ENCODE results near the gene PACRG.
"Not testable (repeated sequence)": the region's sequence is repeated elsewhere in the genome, so short reads cannot be mapped to it uniquely, and the experiment has no call there.

The PACRG gene

DNA sequence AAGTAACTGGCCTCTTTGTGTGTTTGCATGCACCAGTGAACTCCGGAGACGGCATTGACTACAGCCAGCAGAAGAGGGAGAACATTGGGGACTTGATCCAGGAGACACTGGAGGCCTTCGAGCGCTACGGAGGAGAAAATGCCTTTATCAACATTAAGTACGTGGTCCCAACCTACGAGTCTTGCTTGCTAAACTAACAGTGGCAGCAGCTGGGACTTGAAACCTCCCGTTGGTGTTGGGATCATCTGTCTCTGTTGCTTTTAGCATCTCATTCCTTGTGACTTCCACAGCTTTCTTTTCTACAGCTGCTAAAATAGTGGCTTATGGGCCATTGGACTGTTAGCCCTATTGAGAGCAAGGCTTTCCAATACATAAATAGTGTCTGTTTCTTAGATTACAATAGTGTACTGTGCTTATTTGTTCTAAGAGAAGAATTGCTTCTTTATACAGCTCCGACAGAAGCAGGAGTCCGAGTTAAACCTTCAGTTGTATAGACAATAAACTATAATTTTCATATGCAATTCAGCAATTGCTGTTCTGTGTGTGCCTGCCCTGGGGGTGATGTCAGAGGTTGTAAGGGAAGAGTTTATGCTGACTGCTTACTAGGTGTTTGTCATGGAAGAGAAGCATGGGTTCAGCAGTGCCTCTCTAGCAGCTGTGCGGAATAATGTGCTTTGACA lies 587.2 kb downstream of the PACRG start:
- DNase-seq (ENCODE audit: low read depth) = no peak

DNA sequence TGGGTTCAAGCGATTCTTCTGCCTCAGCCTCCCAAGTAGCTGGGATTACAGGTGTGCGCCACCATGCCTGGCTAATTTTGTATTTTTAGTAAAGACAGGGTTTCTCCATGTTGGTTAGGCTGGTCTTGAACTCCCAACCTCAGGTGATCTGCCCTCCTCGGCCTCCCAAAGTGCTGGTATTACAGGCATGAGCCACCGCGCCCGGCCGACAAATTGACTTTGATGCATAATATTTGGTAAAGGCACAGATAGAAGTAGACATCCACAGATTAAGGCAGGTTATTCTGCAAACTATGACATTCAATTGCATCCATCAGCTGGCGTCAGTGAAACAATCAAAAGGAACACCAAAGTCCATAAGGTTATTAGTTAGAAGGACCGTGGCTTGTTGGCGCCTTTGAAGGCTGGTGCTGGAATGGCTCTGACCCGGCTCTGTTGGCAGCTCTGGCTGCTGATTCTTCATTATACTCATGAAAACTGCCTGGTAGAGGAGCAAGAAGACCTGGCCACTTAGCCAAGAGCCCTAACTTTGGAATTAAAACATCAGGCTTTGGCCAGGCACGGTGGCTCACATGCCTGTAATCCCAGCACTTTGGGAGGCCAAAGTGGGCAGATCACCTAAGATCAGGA lies 589.2 kb downstream of the PACRG start:
- not testable (repeated sequence) for DNase-seq (ENCODE audit: low read depth)

DNA sequence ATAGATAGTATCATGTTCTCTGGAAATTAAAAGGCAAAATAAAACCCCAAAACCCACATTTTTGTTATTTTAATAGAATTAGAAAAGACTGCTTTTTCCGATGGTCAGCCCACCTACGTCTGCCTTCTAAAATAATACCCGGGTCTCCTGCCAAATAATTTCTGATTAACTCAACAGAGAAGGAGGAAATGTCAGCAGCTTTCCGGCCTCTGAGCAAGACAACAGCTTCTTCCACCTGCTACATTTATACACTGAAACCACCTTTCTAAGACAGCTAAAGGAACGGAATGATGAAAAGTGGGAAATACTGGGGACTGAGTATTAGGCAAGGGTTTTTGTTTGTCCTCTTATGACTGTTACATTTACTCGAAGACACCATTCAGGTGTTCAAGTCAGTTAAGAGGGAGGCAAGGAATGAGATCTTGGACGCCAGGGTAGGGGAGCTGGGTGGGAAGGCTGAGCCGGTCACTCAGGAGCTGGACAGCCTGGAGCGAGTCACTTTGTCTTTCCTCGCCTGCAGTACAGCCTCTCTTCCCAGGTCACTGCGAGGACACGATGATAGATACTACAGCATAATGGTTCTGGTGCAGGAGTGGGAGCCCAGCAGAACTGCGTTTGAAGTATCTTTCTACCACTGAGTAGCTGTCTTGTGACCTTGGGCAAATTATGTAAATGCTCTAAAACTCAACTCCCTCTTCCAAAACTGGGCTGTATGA lies 590.5 kb downstream of the PACRG start:
- no peak for DNase-seq (ENCODE audit: low read depth)

DNA sequence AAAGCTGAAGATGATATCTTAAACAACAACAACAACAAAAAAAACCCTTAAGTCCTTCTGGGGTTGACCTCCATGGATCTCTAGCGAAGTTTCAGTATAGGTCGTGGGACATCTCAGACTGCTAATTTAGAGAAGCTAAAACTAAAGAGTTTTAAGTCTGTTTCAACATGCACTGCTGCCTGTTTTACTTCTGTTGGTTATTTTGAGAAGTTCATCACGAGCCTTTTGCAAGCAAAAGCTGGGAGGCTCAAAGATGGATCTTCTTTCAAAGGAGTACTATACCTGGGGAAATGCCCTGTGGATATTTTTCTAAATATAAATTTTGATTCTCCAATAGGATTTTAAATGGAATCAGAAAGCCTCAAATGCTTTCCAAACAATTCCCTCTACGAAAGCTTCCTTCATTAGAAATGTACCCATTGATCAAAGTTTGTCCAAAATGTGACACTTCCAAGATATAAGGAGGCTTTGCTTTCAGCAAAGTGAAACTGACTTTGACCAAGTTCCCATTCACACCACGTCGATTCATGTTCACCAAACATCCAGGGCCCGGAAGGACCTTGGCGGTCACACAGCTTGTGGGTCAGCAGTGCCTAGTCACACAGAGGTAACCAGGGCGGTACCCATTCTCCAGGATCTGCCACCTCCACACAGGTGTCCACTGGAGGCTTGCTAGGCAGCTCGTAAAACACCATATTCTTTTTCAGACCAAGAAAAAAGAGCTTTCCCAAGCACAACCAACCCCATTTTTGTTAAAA lies 592.0 kb downstream of the PACRG start:
- no peak for DNase-seq (ENCODE audit: low read depth)

DNA sequence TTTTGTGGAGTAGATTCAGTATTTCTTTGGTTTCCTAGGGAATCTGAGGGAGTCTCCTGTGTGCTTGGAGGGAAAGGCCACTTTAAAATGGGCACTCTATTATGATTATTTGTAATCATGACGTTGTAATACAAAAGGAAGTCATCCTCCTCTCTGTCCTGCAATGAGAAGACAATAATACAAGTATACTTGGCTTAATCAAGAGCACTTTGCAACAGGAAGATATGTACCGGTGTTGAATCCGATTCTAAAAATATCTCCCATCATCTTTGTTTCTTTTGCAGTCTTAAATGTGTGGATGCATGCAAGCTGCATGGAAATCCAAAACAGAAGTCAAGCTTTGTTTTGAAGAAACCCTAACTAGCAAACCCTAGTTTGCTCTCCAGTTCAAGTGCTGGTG lies 592.6 kb downstream of the PACRG start:
- DNase-seq (ENCODE audit: low read depth) = no peak

DNA sequence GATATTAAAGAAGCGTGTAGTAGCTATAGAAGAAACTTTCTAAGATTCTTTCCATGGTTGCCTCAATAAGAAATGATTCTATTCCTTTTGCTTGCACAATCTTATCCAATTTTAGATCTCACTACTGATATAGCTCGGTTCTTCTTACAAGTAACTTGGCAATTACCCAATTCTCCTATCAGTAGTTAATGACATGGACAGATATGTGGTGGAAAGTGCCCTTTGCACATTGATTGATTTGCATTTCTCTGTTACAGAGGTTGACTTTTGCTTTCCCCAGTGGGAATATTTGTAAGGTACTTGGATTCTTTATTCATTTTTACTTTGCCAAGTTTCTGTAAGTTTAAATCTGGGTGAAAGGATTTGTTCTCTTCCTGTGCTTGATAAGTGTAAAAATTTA lies 593.0 kb downstream of the PACRG start:
- DNase-seq (ENCODE audit: low read depth) = no peak

DNA sequence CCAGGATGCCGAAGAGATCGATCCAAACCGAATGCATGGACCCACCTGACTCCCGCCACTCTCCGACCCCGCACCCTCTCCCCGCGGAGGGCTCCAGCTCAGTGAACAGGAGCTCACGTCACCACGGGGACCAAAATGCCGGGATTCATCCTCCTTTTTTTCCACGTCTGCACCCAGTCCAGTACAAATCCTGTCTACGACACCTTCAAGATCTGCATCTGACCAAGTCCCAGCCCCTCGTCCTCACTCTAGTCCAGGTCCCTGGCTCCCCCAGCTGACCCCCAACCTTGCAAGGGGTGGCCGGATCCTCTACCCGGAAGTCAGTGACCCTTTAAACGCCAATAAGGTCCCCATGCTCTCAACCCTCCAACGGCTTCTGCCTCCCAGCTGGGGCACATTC lies 593.9 kb downstream of the PACRG start:
- DNase-seq (ENCODE audit: low read depth) = no peak

DNA sequence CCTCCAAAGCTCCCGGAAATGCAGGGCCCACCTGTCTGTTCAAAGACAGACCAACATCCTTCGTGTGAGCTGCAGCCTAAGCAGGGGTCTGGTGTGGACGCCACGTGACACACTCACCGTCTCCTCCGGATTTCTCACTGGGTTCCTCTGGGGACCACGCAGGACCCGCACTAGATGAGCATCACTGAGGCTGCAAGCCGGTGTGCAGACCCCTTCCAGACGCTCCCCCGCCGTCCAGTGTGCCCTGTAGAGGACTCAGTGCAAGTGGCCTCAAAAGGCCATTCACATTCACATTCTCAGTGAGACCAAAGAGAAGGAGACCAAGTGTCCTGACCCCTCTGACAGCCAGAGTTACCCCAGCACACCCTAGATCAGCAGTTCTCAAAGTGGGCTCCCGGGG lies 595.5 kb downstream of the PACRG start:
- no peak for DNase-seq (ENCODE audit: low read depth)

DNA sequence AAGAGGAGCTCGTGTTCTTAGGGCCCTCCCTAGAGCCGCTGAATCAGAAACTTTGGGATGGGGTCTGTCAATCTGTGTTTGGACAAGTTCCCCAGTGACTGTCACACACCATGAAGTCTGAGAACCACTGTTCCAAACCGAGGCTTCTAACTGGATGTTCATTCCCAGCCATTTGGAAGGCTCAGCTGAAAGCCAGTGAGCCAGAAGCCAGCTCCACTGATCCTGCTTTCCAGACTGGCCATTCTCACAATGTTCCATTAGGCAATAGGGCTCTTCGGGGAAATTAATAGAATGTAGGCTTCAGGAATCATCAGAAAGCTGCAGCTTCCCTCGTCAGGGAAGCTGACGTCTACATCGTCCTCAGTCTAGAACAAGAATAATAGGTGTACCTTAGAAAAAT lies 595.9 kb downstream of the PACRG start:
- no peak for DNase-seq (ENCODE audit: low read depth)

DNA sequence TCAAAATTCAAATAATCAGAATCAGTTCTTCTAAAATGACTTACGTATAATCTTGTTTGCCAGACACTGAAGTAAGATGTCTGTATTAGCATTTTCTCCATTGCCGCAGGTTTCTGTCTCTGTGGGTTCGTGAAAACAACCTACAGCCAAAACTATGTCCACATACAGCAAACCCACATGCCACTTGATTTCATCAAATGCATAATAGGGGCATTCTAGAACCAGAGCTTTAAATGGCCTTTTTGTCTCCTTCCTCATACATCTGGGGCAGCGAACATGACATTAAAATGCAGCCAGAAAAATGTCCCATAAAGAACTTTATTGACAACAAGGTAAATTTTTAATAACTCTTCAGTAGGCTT lies 596.5 kb downstream of the PACRG start:
- DNase-seq (ENCODE audit: low read depth) = no peak

DNA sequence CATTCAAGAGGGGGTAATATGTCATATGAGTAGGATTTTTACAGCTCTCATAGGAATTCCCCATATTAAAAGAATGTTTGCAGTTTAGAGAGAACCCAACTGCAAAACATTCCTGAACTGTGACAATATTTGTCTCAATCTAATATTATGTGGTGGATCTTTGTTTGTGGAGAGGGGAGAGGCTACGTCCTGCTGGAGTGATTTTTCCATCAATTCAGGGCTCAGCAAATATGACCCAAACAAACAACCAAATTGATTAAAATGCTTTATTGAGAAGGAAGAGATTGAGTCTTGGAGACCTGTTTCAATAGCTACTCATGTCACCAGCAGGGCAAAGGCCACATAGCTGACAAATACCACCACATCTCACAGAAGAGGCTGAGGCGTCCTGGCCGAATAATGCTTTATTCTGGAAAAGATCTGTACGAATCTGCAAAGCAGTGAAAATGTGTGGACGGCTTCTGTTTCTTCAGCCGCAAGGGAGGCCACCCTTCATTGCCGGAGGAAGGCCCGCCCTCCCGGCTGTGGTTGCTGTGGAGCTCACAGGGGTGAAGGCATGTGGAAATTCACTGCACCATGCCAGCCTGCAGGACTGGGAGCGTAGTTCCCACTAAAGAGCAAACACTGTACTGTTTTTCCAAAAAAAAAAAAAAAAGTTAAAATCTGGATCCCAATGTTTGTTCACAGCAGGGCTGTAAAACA lies 597.1 kb downstream of the PACRG start:
- no peak for DNase-seq (ENCODE audit: low read depth)

DNA sequence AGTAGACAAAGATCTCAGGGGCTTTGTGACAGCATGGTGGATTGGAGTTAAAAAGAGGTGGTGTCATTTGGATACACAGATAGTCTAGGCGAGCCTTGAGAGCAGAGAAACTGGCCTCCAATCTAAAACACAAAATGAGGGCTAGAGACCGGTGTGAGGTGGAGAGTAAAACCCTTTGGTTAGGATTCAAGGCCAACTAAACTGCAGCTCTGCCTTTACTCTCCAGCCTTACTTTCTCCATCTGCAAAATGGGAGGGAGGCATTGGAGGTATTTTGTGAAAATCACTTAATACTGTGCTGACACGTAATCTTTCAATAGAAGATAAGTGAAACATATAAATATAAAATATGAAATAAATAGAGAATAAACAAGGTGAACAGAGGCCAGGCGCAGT lies 597.6 kb downstream of the PACRG start:
- DNase-seq (ENCODE audit: low read depth) = no peak

DNA sequence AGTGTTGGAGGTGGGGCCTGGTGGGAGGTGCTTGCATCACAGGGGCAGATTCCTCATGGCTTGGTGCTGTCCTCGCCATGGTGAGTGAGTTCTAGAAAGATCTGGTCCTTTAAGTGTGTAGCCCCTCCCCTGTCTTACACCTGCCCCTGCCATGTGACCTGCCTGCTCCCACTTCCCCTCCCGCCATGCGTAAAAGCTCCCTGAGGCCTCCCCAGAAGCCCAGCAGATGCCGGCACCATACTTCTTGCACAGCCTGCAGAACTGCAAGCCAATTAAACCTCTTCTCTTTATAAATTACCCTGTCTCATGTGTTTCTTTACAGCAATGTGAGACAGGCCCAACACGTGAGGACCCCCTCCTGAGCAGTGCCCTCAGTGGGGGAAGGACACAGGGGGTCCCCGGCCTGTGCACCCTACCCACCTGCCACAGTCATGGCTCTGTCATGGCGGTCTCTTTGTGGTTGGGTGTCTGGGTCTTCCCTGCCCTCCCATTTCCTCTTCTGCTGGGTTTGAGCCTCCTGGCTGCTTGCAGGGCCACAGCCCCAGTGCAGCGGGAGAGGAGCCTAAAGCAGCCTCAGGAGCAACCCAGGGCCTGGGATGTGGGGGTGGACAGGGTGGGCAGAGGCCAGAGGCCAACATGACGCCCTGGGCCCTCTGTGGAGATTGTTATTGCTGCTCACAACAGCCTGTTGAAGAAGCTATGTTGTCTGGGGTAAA lies 599.5 kb downstream of the PACRG start:
- no peak for DNase-seq (ENCODE audit: low read depth)

DNA sequence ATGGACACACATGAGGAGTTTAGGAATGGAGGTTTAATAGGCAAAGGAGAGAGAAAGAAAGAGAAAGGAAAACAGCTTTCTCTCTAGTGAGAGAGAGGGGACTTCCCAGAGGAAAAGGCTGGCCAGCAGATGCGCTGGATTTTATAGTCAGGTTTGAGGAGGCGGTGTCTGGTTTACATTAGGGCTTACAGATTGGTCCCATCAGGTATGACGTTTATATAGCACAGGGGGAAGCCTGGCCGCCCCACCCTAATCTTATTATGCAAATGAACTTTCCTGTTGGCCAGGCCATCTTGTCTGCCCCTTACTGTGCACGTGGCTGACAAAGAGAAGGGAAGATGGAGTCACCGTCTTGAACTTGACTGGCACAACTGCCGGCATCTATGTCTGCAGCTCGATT lies 600.1 kb downstream of the PACRG start:
- no peak for DNase-seq (ENCODE audit: low read depth)

DNA sequence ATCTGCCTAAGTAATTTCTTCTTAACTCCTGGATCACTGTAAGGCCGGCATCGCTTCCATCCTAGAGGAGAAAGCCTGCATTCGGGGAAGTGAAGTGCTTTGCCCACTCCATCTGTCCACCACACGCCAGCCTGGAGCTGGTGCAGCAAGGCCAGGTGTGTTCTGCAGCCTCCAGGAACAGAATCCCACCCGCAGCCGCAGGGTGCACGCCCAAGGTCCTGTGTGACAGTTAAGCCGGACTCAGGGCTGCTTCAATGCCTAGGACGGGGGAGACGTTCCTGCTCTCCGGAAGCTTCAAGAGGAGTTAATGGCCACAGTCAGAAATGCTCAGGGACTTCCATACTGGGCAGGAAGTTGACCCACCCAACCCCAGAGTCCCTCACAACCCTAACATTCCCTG lies 600.6 kb downstream of the PACRG start:
- DNase-seq (ENCODE audit: low read depth) = no peak

DNA sequence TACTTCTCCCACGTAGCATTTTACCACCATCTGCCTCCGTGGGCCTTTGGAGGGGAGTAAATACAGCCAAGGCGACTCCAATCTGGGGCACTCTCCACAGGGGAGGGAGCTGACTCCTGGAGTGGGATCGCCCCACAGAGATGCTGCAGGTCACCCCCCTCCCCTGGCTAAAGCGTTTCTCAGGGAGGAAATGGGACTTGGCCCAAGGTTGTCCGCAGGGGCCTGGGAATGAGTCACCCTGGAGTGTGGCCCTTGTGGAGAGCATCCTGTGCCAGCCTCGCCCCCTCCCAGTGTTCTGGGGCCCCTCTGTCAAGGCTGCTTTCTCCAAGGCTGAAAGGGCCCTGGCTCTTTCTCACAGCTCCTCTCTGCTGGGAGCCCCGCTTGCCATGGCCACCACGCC lies 602.2 kb downstream of the PACRG start:
- DNase-seq (ENCODE audit: low read depth) = no peak

DNA sequence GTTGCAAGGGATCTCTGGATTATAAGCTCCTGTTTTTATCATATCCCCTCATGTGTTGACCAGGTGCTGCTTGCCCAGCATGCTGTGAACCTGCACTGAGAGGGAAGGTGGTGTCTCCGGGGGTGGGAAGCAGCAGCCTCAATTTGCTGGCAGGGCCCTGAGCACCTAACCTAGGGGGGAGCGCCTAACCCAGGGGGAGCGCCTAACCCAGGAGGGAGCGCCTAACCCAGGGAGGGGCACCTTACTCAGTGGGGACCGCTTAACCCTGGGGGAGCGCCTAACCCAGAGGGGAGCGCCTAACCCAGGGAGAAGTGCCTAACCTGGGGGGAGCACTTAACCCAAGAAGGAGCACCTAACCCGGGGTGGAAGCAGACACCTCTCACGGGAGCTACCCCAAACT lies 603.5 kb downstream of the PACRG start:
- DNase-seq (ENCODE audit: low read depth) = no peak

DNA sequence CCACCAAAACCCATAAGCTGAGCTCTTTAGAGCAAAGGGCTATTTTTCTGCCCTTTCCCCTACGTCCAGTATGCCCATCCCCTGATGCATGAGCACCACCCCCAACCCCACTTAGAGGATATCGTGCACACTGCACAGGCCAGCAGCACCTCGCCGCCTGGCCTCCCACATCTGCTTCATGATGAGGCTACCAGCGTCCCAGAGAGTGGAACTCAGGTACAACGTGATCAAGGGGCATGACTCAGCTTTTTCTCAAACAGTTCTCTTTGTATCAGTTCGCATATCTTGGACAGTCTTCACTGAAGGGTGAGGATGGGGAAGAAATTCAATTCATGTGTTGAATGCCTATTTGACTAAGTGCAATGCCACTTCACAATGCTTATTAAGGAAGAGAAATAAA lies 604.8 kb downstream of the PACRG start:
- DNase-seq (ENCODE audit: low read depth) = no peak

DNA sequence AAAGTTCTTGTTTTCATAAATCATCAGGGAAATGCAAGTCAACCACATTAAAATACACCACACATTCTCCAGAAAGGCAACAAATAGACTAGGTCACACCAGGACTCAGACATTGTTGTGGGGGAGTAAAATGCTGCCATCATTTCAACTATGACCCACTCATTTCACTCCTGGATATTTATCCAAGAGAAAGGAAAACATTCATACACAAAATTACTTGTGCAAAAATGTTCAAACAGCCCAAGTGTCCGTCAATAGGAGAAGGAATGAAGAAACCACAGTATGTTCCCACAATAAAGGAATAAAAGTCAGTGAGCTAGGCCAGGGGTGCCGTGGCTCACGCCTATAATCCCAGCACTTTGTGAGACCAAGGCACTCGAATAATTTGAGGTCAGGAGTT lies 605.3 kb downstream of the PACRG start:
- no peak for DNase-seq (ENCODE audit: low read depth)

DNA sequence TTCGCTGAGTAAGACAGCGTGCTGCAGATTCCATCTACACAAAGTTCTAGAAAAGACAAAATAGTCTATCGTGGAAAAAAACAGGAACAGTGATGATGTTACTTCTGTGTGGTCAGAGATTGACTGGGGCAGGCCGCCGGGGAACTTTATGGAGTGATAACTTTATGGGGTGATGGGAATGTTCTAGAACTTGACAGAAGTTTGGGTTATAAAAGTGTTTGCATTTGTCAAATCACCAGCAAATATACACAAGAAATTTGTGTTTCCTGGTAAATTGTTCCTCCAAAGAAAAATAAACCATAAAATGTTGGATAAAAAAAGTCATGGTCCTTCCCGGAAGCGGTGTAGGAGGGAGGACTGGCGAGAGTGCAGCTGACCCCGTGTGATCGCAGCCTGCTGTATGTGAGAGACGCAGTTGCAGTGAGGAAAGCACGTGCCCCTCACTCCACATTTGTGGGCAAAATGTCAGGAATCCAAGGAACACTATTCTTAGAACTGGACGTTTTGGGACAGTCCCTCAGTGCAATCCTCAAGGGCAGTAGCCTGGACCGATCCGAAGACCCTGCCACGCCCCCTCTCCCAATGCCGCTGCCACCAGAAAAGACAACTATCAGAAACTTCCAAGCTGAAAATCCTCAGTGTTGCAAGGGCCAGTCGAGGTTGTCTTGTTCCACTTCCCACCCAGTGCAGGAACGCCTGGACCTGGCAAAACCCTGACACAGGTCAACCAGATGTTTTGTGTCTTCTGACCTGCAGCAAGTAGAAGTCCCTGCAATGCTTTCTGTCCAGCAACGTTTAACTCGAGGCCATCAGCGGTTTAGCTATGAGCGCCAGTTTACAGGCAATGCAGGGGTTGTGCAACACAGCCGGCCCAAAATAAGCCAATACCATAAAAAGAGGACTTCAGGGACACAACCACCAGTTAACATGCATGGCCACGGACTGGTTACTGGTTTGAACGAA lies 606.2 kb downstream of the PACRG start:
- DNase-seq (ENCODE audit: low read depth) = no peak

Measured in stimulated activated CD8-positive, alpha-beta memory T cell treated with anti-CD3 and anti-CD28 coated beads, Interleukin-12 subunit alpha, Interleukin-12 subunit beta, amount 100 ng/mL, for 1 hour (primary cell).